Measurements from ENCODE around the gene ZNF699.

DNA sequence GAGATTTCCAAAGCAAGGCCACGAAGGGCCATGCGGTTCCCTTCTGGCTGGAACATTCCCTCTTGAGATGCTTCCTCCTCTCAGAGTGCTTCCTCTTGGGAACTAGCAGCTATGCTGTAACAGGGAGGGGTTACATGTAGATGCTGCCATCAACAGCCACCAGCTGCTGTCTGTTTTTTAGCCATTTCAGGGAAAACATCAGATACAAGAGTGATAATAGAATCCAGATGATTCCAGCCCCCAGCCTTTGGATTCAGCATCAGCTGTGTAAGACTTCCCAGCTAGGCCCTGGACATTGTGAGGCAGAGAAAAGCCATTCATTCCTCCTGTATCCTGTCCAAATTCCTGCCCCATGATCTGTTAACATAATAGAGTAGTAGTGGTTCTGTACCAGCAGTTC lies 45.0 kb upstream of the ZNF699 start:
- TF ChIP-seq, protein P1, sequence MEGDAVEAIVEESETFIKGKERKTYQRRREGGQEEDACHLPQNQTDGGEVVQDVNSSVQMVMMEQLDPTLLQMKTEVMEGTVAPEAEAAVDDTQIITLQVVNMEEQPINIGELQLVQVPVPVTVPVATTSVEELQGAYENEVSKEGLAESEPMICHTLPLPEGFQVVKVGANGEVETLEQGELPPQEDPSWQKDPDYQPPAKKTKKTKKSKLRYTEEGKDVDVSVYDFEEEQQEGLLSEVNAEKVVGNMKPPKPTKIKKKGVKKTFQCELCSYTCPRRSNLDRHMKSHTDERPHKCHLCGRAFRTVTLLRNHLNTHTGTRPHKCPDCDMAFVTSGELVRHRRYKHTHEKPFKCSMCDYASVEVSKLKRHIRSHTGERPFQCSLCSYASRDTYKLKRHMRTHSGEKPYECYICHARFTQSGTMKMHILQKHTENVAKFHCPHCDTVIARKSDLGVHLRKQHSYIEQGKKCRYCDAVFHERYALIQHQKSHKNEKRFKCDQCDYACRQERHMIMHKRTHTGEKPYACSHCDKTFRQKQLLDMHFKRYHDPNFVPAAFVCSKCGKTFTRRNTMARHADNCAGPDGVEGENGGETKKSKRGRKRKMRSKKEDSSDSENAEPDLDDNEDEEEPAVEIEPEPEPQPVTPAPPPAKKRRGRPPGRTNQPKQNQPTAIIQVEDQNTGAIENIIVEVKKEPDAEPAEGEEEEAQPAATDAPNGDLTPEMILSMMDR (optimal IDR thresholded peaks at IDR 0.05 in 1 of 3, IDR thresholded peaks at IDR 0.05 in 1 of 3, conservative IDR thresholded peaks at IDR 0.05 in 1 of 3; ENCODE audit: extremely low read depth in 1 of 3, insufficient read depth in 2 of 3, low read length in 3 of 3) = no peak
- TF ChIP-seq EZH2 (IDR thresholded peaks at IDR 0.05; ENCODE audit: low read length) = no peak
